ENCODE data around the gene CRELD2. TPM values are rescaled to one million over a fixed set of nuclear protein-coding genes. Genes with fewer than 3 reads are reported as not detected.
A peak's percentile ranks its signal among the peaks of the same experiment; 100 is the strongest.

Gene CRELD2
- total RNA-seq, 1 donor from 2014 or later, result 25.5 TPM

DNA sequence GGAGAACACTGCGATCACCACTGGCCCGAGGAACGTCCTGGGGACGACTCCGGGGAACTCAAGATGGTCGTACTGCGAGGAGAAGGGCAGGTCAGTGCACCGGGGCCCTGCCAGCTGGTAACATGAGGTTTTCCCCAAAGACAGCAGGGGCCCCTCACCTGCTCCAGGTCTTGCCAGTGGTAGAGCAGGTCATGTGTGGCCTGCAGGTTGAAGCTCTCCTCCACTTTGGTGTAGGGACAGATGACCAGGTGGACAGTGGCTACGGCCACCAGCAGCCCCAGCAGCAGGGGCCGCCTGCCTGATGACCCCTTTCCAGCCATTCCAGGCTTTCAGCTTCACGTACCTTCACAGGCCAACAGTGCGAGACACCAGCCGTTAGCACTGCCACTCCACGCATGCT is 5.0 kb upstream of the CRELD2 start:
- no peak for ATAC-seq

DNA sequence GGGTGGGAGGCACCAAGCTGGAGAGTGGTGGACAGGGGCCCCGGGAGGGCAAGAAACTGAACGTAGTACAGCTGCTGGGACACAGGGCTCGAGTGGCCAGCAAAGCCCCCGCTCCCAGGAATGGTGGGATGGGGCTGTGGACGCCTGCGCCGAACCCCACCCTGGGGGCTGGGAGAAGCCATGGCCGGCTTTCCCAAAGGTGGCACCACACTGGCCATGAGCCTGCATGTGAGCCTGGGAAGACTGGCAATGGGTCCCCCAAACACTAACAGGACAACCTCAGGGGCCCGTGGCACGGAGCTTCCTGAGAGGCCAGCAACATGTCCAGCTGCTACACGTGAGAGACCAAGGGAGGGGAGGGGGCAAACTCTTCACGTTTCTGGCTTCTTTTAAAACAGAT is 4.2 kb upstream of the CRELD2 start:
- ATAC-seq, result no peak

DNA sequence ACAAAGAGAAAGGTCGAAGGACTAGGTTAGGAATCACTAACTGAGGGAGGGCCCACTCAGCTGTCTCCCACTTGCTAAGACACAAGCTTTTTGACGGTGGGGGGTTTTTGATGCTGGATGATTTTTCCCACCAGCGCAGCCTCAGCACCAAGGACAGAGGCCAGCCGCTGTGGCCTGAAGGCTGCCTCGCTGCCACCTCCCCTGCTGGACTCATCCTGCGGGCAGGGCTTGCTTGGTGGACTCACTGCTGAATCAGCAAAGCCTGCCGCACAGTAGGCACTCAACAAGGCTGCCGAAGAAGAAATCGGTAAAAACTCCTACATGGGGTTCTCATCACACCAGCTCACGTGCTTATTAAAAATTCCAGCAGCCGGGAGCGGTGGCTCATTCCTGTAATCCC is 2.8 kb upstream of the CRELD2 start:
- ATAC-seq, result no peak

DNA sequence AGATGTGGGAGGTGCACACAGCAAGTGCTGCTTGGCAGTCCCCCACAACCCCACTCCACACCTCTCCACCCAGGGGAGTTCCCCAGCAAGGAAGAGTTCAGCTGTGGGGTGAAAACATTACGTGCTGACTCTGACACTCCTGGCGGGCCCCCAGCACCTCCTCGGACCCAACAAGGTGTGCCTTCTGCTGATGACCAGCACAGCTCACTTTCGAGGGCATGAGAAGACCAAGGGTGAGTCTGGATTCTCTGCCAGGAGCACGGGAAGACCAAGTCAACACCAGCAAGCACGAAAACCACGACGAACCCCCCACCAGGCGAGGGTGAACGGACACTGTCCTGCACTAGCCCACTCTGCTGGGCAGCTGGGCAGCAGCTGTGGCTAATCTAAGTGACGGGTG is 1.6 kb upstream of the CRELD2 start:
- ATAC-seq, result no peak

DNA sequence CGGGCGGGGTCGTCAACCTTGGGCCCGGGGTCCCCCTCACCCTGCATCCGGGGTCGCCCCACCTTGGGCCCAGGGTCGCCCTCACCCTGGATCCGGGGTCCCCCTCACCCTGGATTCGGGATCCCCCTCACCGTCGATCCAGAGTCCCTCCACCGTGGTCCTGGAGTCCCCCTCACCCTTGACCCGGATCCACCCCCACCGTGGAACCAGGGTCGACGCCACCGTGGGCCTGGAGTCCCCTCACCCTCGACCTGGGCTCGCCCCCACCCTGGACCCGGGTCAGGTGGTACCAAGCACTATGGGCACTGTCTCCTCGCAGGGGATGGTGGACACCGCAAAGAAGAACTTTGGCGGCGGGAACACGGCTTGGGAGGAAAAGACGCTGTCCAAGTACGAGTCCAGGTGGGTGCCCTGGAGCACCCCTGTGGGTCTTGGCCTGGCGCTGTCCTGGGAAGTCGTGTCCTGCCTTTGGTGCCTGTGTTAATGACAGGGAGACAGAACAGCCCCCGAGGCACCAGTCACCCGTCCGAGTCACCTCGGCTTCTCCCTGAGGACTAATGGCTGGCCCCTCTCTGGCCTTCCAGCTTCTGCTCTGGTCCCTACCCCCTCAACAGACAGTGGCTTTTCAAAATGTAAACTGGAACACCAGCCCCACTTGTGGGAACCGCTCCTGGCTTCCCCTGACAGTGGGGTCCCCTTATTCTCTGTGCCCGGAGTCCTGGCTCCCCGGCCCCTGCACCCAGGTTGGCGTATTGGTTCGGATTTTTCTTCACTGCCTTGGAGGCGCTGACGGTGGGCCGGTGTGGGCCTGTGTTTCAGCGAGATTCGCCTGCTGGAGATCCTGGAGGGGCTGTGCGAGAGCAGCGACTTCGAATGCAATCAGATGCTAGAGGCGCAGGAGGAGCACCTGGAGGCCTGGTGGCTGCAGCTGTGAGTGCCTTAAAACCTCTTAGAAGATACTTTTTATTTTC is 762 bp downstream of the CRELD2 start:
- ATAC-seq, result no peak

DNA sequence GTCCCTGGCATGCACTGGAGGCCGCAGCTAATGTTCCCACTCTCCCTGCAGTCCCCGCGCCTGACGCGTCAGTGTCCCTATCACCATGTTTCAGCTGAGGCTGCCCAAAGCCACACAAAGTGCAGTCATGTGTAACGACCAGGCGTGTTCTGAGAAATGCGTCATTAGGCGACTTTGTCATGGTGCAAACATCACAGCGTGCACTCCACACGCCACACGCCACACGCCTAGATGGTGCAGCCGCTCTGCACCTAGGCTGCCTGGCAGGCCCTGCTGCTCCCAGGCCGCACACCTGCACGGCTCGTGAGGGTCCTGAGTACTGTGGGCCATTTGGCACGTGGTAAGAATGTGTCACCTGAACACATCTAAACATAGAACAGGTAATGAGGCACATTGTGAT is 2.4 kb downstream of the CRELD2 start:
- ATAC-seq, result no peak

DNA sequence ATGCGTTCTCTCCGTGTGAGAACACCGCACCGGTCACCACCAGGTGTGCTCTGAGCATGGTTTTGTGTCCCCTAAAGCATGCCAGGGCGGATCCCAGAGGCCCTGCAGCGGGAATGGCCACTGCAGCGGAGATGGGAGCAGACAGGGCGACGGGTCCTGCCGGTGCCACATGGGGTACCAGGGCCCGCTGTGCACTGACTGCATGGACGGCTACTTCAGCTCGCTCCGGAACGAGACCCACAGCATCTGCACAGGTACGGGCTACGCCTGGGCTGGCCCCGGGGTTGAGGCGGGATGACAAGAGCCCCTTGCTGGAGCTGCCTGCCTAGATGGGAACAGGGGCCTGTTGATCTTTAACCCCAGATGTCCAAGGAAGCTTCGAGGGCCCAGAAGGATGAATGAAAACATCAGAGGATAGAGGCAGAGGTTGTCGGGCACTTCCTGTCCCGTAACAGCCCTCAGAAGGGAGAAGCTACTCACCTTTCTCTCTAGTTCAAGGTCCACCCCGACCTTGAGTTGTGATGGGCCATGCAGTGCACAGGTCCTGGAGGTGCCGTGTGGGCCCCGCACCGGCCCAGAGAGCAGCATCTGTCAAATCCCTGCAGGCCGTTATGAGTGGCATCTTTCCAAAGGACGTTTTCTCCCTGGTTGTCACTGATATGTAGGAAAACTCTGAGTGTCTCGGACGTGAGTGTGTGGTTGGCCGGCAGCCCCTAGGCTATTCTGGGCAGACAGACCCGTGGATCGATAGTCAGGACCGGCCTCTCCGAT is 3.3 kb downstream of the CRELD2 start:
- ATAC-seq, result no peak

DNA sequence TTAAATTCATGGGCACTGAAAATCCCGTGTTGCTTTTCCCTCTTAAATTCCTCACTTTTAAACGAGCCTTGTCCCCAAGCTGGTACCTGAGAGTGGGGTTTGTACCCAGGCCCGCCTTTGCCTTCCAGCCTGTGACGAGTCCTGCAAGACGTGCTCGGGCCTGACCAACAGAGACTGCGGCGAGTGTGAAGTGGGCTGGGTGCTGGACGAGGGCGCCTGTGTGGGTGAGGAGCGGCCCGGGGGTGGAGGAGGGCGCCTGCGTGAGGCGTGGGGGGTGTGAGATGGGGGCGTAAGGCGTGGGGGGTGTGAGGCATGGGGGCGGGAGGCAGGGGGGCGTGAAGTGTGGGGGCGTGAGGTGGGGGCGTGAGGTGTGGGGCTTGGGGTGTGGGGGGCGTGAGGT is 4.0 kb downstream of the CRELD2 start:
- no peak for ATAC-seq

DNA sequence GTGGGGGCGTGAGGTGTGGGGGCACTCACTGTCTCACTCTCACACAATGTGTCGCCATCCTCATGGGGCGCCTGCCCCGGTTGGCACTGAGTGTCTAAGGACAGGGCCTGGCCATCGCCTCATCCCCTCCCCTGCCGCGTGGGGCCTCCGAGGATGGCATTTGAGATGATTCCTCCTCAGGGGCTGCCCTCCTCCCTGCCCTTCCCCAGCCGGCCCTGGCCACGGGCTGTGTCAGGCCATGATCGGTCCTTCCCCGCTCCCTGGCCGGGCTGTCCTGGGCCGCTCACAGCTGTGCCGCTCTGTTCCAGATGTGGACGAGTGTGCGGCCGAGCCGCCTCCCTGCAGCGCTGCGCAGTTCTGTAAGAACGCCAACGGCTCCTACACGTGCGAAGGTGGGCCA is 4.5 kb downstream of the CRELD2 start:
- ATAC-seq, result no peak

DNA sequence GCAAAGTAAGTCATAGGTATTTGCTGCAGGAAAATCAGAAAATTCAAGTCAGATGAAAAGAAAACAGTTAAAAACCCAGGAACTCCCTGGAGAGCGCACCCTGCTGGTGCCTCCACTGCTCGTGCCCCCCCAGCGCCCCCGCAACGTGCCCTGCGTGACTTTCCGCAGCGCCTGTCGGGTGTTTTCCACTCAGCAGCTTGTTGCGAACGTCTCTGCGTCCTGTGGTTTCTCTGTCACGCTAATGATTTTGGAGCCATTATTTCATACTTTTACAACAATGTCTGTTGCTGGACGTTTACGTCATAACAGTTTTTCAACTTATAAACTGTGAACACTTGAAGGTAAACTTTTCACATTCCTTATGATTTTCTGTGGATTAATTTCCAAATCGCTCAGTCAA is 5.0 kb downstream of the CRELD2 start:
- no peak for ATAC-seq

DNA sequence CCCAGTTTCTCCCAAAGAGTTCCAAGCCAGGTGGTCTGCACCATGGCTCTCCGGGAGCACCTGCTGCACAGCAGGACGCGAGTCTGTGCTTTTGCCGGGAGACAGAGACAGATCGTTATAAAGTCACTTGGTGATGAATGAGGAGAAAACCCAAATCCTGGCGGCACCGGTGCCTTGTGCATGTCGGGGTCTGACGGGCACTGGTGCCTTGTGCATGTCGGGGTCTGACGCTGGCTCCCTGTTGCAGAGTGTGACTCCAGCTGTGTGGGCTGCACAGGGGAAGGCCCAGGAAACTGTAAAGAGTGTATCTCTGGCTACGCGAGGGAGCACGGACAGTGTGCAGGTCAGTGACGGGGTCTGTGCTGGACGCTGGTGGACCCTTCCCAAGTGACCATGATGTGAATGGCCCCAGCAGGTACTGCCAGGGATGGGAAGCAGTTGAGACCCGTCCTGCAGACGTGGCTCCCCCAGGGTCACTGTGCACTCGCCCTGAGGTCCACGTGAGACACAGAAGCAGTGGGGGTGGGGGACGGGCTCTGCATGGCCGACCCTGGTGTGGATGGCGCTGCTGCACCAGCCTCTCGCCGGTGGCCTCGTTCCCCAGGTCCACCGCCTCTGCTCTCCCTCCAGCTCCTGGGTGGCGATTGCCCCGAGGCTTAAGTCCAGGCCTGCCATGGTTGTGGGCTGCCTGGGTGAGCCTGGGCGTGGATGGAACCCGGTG is 5.8 kb downstream of the CRELD2 start:
- no peak for ATAC-seq

DNA sequence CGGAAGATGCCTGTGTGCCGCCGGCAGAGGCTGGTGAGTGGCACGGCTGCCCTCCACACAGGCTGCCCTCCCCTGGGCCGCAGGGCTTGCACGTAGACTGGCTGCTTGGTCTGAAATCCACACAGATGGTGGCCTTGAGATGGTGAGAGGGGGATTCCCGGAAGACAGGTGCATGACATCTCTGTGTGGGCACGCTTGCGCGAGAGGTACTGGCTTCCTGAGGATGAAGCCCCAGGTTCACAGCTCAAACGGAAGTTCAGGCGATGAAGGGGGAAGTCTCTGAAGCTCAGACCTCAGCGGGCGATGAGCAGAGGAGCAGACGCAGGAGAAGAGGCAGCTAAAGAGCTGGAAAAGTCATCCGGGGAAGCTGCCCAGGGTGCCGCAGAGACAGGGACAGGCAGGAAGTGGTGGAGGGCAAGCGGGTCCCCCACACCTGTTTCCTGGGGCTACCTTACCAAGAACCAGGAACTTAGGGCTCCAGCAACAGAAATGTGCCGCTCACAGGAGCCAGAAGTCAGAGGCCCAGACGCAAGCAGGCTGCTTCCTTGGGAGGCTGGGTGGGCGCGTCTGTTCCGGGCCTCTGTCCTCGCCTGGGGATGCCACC is 7.2 kb downstream of the CRELD2 start:
- ATAC-seq, result no peak

DNA sequence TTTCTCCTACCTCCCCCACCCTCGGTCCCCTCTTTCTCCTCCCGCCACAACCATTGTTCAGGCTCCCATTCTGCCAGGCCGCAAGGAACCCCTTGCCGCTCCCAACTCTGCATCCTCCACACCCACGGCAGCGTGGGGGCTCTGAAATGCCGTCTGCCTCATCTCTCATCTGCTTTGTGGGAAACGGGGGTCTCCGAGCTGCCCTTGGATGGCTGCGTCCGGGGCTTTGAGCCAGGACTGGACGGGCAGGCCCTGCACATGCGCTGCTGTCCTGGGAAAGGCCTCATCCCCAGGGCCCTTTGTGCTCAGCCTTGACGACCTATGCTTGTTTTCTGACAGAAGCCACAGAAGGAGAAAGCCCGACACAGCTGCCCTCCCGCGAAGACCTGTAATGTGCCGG is 8.5 kb downstream of the CRELD2 start:
- no peak for ATAC-seq

DNA sequence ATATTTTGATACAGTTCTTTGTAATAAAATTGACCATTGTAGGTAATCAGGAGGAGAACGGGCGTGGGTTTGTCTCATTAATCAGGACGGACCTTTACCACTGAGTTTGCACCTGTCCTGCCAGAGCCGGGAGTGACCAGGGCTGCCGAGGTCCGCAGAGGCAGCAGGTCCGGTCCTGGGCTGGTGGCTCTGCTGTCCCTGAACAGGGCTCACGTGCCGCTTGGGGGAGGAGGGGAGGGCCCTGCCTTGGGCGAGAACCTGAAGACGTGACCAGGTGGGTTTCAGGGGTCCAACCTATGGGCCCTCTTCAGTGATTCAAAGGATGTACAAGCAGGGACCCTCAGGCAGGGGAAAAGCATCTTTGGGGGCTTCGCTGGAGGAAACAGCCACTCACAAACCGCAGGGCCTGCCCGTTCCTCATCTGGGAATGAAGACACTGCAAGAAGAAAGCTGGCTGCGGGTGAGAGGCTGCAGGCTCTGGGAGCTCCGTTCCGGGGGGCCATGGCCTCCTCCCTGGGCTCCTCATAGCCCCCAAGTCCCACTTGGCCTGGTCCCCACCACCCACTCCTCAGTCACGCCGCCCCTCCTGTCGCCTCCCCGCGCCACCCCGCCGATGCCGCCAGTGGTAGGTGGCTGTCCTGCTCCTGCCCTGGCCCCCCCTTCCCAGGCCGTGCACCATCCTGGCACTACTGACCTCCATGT is 9.2 kb downstream of the CRELD2 start:
- ATAC-seq, result no peak

DNA sequence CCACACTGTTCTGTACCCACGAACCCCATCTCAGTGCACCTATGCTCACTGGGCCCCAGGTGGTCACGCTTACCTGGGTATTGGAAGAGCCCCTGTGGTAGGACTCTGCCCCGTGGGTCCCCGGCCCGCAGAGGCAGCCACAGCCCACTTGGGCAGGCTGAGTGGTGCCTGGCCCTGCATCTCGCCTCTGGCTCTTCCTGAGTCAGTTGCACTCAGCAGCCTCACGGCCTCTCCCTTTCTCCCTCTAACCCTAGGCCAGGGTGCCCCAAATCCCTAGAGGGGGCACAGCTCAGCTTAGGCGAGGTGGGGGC is 9.7 kb downstream of the CRELD2 start:
- no peak for ATAC-seq

DNA sequence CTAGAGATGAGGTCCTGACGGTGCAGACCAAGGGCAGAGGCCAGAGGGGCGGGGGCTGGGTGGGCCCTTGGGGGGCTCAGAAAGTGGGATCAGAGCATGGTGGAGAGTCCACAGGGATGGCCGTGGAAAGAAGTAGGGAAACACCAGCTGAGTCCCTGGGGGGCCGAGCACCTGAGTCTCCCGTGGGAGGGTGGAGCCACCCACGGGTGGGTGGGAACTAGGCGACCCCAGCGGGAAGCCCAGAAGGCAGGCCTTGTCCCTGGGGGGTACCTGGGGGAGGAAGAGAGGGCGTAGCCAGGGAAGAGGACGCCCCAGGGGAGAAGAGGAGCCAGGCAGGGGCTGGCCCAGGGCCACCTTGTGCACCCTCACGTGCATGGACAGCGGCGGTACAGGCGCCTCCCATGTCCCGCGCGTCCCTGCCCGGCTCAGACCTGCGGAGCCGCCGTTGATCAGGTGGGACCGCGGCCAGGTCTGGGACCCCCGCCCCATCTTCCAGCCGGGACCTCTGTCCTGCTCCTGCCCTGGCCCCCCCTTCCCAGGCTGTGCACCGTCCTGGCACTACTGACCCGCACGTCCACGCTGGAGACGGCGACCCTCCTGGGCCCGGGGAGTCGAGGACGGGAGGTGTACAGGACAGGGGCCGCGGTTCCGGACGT is 10.2 kb downstream of the CRELD2 start:
- ATAC-seq, result no peak

DNA sequence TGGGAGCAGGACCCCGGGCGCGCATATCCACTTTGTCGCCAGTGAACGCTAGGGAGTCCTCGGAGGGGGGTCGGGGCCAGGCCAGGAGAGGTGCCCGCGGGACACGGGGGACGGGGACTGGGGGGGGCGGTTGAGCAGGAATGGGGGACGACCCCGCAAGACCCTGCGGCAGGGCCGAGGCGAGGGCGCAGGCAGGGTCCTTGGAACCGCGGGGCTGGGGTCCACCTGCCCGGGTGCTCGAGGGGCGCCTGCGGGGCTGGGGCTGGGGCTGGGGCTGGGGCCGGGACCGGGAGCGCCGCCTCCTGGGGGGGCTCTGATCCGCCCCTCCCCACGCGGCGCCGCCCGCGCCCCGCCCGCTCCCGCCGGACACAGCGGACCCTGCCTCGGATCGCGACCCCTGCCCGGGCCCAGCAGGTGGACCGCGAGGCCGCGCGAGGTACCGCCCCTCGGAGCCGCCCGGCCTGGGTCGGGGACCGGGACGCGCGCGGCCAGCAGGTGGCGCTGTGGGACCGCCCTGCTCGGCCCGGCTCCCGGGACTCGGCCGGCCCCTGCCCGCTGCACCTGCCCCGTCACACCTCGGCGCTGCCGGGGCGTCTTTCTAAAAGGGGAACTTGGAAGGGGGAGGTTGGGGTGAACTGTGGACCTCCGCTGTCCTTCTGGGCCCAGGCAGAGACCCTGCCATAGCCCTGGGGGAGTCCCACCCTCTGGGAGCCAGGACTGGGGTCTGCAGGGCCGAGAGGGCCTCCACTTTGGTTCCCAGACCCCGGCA is 11.0 kb downstream of the CRELD2 start:
- ATAC-seq, result peak; percentile 63

DNA sequence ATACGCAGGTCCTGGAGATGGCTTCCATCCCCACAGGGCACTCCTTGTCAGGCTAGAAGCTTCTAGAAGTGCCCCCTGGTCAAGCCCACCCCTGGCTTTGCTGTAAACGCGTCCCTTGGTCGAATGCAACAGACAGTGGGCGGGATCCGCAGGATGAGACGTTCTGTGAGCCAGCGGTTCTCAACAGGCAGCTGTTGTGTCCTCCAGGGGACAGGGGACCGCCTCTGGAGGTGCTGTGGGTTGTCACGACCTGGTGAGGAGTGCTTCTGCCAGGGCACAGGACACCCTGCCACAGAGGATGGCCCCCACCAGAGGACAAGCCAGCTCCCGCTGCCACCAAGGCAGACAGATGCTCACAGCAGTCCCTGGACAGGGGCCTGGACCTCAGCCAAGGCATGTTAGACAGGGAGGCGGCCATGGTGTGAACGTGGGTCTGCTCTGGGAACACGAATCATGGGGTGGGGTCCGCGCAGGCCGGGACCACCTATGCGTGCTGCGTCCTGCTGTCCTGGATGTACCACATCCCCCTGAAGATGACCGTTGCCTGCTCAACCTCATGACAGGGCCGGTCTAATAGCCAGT is 11.7 kb downstream of the CRELD2 start:
- ATAC-seq, result no peak

DNA sequence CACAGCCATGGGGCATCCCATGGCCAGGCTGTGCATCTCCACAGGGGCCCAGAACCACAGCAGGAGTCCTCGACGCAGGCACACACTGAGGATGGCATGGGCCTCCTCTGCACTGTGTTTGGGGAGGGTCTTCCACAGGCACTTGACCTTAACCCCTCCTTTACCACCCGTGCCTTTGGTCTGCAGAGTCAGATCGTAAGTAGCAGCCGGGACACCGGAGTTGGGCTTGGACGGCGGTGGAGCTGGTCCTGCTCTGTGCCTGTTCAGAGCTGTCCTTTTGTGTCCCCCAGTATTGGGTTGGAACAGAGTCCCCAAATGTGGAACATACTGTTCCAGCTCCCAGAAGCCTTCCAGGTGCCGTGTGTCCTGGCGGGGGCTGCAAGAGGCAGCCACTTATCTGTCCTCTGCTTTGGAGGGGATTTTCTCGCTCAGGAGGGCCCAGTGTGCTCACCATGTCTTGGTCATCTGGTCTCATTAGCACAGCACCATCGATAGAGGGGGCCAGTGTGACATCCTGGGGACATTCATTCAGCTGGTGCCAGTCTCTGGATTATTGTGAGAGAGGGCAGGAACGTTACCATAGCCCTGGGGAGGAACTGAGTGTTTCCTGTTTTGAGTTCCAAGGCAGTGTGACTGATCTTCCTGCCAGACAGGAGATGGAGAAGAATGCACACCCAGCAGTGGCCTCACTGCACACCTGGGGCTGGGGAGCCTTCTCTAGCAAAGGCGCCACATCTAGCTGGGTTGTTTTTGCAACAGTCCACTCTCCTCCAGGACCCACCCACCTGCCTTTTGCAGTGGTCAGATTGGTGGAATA is 12.4 kb downstream of the CRELD2 start:
- ATAC-seq, result peak; percentile 40

Data from esophagus mucosa (tissue), 1 donor.